DND-41 (cell line): ENCODE measurements around the gene ASB7.

ENCODE experiments used
- ATAC-seq: fragments of 200-7000 bp; cut with Tn5 transposase; 3 replicates; pipeline ENCODE4 v1.9.1; 2021; ENCODE audit warnings: low read depth; ENCODE audit not compliant: insufficient read depth
- DNase-seq: peaks from one replicate; pipeline ENCODE4 v3.0.0-alpha.2; 2020
- H2AFZ ChIP-seq: 2 replicates; pipeline ENCODE4 v1.6.0; 2012; ENCODE audit warnings: low read depth, low read length
- H3K27ac ChIP-seq: 2 replicates; pipeline ENCODE4 v1.5.1; 2012; ENCODE audit warnings: low read length, inconsistent platforms
- H3K27me3 ChIP-seq: fragments of 200-600 bp; sonication (generic); 2 replicates; pipeline ENCODE4 v1.6.0; 2012; ENCODE audit warnings: low read length, mild to moderate bottlenecking, inconsistent platforms; ENCODE audit not compliant: insufficient read depth, poor library complexity
- H3K36me3 ChIP-seq: 2 replicates; pipeline ENCODE4 v1.5.1; 2012; ENCODE audit warnings: low read length, inconsistent platforms; ENCODE audit not compliant: insufficient read depth
- H3K4me1 ChIP-seq: 2 replicates; pipeline ENCODE4 v1.5.1; 2012; ENCODE audit warnings: mild to moderate bottlenecking, low read length; ENCODE audit not compliant: insufficient read depth
- H3K4me2 ChIP-seq: 2 replicates; pipeline ENCODE4 v1.6.0; 2012; ENCODE audit warnings: mild to moderate bottlenecking, moderate library complexity, low read length, inconsistent platforms; ENCODE audit not compliant: insufficient read depth
- H3K4me3 ChIP-seq, 2 experiments: fragments of 200-600 bp in 1 of 2; shearing (Covaris generic) in 1 of 2; 2 replicates each; pipeline ENCODE4 v1.5.1; 2012 to 2016; ENCODE audit warnings: inconsistent platforms in 2 of 2, low read length in 2 of 2, mild to moderate bottlenecking in 2 of 2, low read depth in 1 of 2, moderate library complexity in 1 of 2
- H3K79me2 ChIP-seq: 2 replicates; pipeline ENCODE4 v1.6.0; 2012; ENCODE audit warnings: low read length, inconsistent platforms; ENCODE audit not compliant: insufficient read depth
- H3K9ac ChIP-seq: 2 replicates; pipeline ENCODE4 v1.6.0; 2012; ENCODE audit warnings: low read depth, mild to moderate bottlenecking, inconsistent platforms, low read length, moderate library complexity
- H3K9me3 ChIP-seq: 2 replicates; pipeline ENCODE4 v1.5.1; 2012; ENCODE audit warnings: low read length, moderate library complexity, mild to moderate bottlenecking, inconsistent platforms; ENCODE audit not compliant: insufficient read depth, severe bottlenecking
- H4K20me1 ChIP-seq: 2 replicates; pipeline ENCODE4 v1.6.0; 2012; ENCODE audit warnings: low read length; ENCODE audit not compliant: insufficient read depth
- CTCF ChIP-seq: IDR thresholded peaks from 2 replicates; pipeline ENCODE4 v1.5.1; 2012; ENCODE audit warnings: borderline replicate concordance, low read length, moderate library complexity, mild to moderate bottlenecking; ENCODE audit not compliant: poor library complexity, severe bottlenecking; ENCODE audit errors: extremely low read depth
- EZH2 ChIP-seq: IDR thresholded peaks from 3 replicates; pipeline ENCODE4 v1.6.1; 2012; ENCODE audit warnings: borderline replicate concordance, low read depth, mild to moderate bottlenecking, moderate library complexity, low read length, inconsistent platforms; ENCODE audit not compliant: severe bottlenecking

The ASB7 gene

GRCh38 chr15:100667405-100668347, 65.3 kb downstream of the ASB7 start:
- Histone ChIP-seq H3K27me3 (peaks cover 3% of the 10 kb centered on the region), H3K4me3 (no peak overlapping the region), H3K4me2 (no peak overlapping the region), H3K9ac (no peak overlapping the region), H3K79me2 (no peaks in the 10 kb centered on the region), H3K27ac (no peak overlapping the region), H3K4me1 (no peaks in the 10 kb centered on the region), H4K20me1 (no peaks in the 10 kb centered on the region), H3K9me3 (no peaks in the 10 kb centered on the region), H2AFZ (no peak overlapping the region), H3K36me3 (no peaks in the 10 kb centered on the region)
- ATAC-seq (no peak), DNase-seq (no peak)
- TF ChIP-seq CTCF (no peak), EZH2 (no peak)

GRCh38 chr15:100668348-100668745, 66.0 kb downstream of the ASB7 start:
- ATAC-seq = no peak
- H3K4me1 ChIP-seq = no peaks in the 10 kb centered on the region
- H3K27ac ChIP-seq = no peak overlapping the region
- no peak overlapping the region for H3K9ac ChIP-seq
- no peaks in the 10 kb centered on the region for H3K79me2 ChIP-seq
- H2AFZ ChIP-seq = no peak overlapping the region
- no peak overlapping the region for H3K4me2 ChIP-seq
- no peaks in the 10 kb centered on the region for H4K20me1 ChIP-seq
- no peaks in the 10 kb centered on the region for H3K36me3 ChIP-seq
- H3K27me3 ChIP-seq = no peaks in the 10 kb centered on the region
- TF ChIP-seq EZH2 = no peak
- TF ChIP-seq CTCF = no peak
- DNase-seq = no peak
- H3K9me3 ChIP-seq = no peaks in the 10 kb centered on the region
- H3K4me3 ChIP-seq = no peak overlapping the region

GRCh38 chr15:100669260-100669659, 66.9 kb downstream of the ASB7 start:
- no peaks in the 10 kb centered on the region for H4K20me1 ChIP-seq
- DNase-seq (no peak), ATAC-seq (no peak)
- H3K9ac ChIP-seq = no peak overlapping the region
- H3K4me1 ChIP-seq = no peaks in the 10 kb centered on the region
- H3K36me3 ChIP-seq = no peaks in the 10 kb centered on the region
- H3K79me2 ChIP-seq = no peaks in the 10 kb centered on the region
- H3K4me2 ChIP-seq = no peak overlapping the region
- H2AFZ ChIP-seq = no peak overlapping the region
- no peak overlapping the region for H3K27ac ChIP-seq
- no peaks in the 10 kb centered on the region for H3K9me3 ChIP-seq
- H3K27me3 ChIP-seq = no peaks in the 10 kb centered on the region
- H3K4me3 ChIP-seq = no peak overlapping the region
- no peak for TF ChIP-seq EZH2

- Histone ChIP-seq H3K4me2 (no peak overlapping the region), H3K36me3 (no peaks in the 10 kb centered on the region), H4K20me1 (no peaks in the 10 kb centered on the region), H3K4me1 (no peaks in the 10 kb centered on the region), H2AFZ (no peak overlapping the region), H3K79me2 (no peaks in the 10 kb centered on the region), H3K9me3 (no peaks in the 10 kb centered on the region), H3K27me3 (no peaks in the 10 kb centered on the region), H3K4me3 (no peak overlapping the region), H3K9ac (no peak overlapping the region), H3K27ac (no peak overlapping the region)
- ATAC-seq (no peak), DNase-seq (no peak)
- TF ChIP-seq CTCF (no peak), EZH2 (no peak)
These were observed 68.2 kb downstream of the ASB7 start for GRCh38 chr15:100670505-100671021.
